Measurements from ENCODE around the gene DPEP2.
"Not testable (repeated sequence)": the region's sequence is repeated elsewhere in the genome, so short reads cannot be mapped to it uniquely, and the experiment has no call there.

DPEP2 gene

GRCh38 chr16:67976205-67976604, 23.1 kb downstream of the DPEP2 start:
- Histone ChIP-seq H3K9me2 (replicated peaks; ENCODE audit: insufficient read depth, low read length) (no peaks in the 10 kb centered on the region), H3K4me3 (ENCODE audit: low read length) (no peak overlapping the region), H3F3A (ENCODE audit: insufficient read depth, low read length) (peaks cover 5% of the 10 kb centered on the region; the same call in 1 of the 2 replicates), H3K4me1 (ENCODE audit: low read length) (peaks cover 17% of the 10 kb centered on the region), H3K9ac (ENCODE audit: low read length) (no peak overlapping the region), H3K36me3 (replicated peaks; ENCODE audit: insufficient read depth, low read length) (no peaks in the 10 kb centered on the region), H4K20me1 (ENCODE audit: insufficient read depth, low read length) (no peaks in the 10 kb centered on the region), H3K27ac (ENCODE audit: low read length) (no peak overlapping the region), H3K9me3 (replicated peaks; ENCODE audit: insufficient read depth, low read length) (no peaks in the 10 kb centered on the region), H3K27me3 (replicated peaks; ENCODE audit: insufficient read depth, low read length) (no peaks in the 10 kb centered on the region), H3K79me2 (ENCODE audit: low read length) (no peaks in the 10 kb centered on the region), H3K4me2 (ENCODE audit: low read depth, low read length) (no peak overlapping the region), H2AFZ (ENCODE audit: low read length) (no peak overlapping the region)
- TF ChIP-seq EZH2 (optimal IDR thresholded peaks at IDR 0.05; ENCODE audit: low read depth, low read length), result no peak
- TF ChIP-seq EZH2phosphoT487 (IDR thresholded peaks at IDR 0.05; ENCODE audit: low read length), result no peak
- TF ChIP-seq CTCF (IDR thresholded peaks at IDR 0.05; ENCODE audit: low read length), result no peak
- no peak for DNase-seq

- Histone ChIP-seq H3K9ac (ENCODE audit: low read length) (no peak overlapping the region; the same call in 1 of the 2 replicates), H4K20me1 (ENCODE audit: insufficient read depth, low read length) (no peaks in the 10 kb centered on the region), H3K9me3 (replicated peaks; ENCODE audit: insufficient read depth, low read length) (no peaks in the 10 kb centered on the region), H3K79me2 (ENCODE audit: low read length) (no peaks in the 10 kb centered on the region), H3K27ac (ENCODE audit: low read length) (peak overlapping the region; percentile 23; the same call in 1 of the 2 replicates), H3K27me3 (replicated peaks; ENCODE audit: insufficient read depth, low read length) (no peaks in the 10 kb centered on the region), H3K4me1 (ENCODE audit: low read length) (peaks cover 17% of the 10 kb centered on the region), H2AFZ (ENCODE audit: low read length) (peak overlapping the region; percentile 39; the same call in 1 of the 2 replicates), H3K4me3 (ENCODE audit: low read length) (no peak overlapping the region), H3K36me3 (replicated peaks; ENCODE audit: insufficient read depth, low read length) (no peaks in the 10 kb centered on the region), H3F3A (ENCODE audit: insufficient read depth, low read length) (peaks cover 5% of the 10 kb centered on the region; the same call in 1 of the 2 replicates), H3K4me2 (ENCODE audit: low read depth, low read length) (peak overlapping the region; percentile 34), H3K9me2 (replicated peaks; ENCODE audit: insufficient read depth, low read length) (no peaks in the 10 kb centered on the region)
- DNase-seq, result peak; percentile 52
- no peak for TF ChIP-seq CTCF (IDR thresholded peaks at IDR 0.05; ENCODE audit: low read length)
- TF ChIP-seq EZH2phosphoT487 (IDR thresholded peaks at IDR 0.05; ENCODE audit: low read length), result no peak
- TF ChIP-seq EZH2 (optimal IDR thresholded peaks at IDR 0.05; ENCODE audit: low read depth, low read length), result no peak
These were observed 23.8 kb downstream of the DPEP2 start for GRCh38 chr16:67975321-67976105.

- H3K4me3 ChIP-seq (ENCODE audit: low read length); H3K79me2 ChIP-seq (ENCODE audit: low read length); H3K27ac ChIP-seq (ENCODE audit: low read length); H4K20me1 ChIP-seq (ENCODE audit: insufficient read depth, low read length); H3K9me3 ChIP-seq (replicated peaks; ENCODE audit: insufficient read depth, low read length); H3K36me3 ChIP-seq (replicated peaks; ENCODE audit: insufficient read depth, low read length); H3K27me3 ChIP-seq (replicated peaks; ENCODE audit: insufficient read depth, low read length); H3K9ac ChIP-seq (ENCODE audit: low read length); H3K4me2 ChIP-seq (ENCODE audit: low read depth, low read length); DNase-seq; H3F3A ChIP-seq (ENCODE audit: insufficient read depth, low read length); H3K9me2 ChIP-seq (replicated peaks; ENCODE audit: insufficient read depth, low read length); H2AFZ ChIP-seq (ENCODE audit: low read length): not testable (repeated sequence)
- H3K4me1 ChIP-seq (ENCODE audit: low read length), result peaks cover 21% of the 10 kb centered on the region
These were observed 27.0 kb downstream of the DPEP2 start for GRCh38 chr16:67972285-67972684.

GRCh38 chr16:67971111-67971510, 28.2 kb downstream of the DPEP2 start:
- no peaks in the 10 kb centered on the region for H3K9me3 ChIP-seq (replicated peaks; ENCODE audit: insufficient read depth, low read length)
- no peak overlapping the region for H2AFZ ChIP-seq (ENCODE audit: low read length)
- H3K4me2 ChIP-seq (ENCODE audit: low read depth, low read length), result no peak overlapping the region
- H3F3A ChIP-seq (ENCODE audit: insufficient read depth, low read length), result peaks cover 9% of the 10 kb centered on the region; the same call in 1 of the 2 replicates
- TF ChIP-seq EZH2phosphoT487 (IDR thresholded peaks at IDR 0.05; ENCODE audit: low read length), result no peak
- TF ChIP-seq CTCF (IDR thresholded peaks at IDR 0.05; ENCODE audit: low read length), result no peak
- TF ChIP-seq EZH2 (optimal IDR thresholded peaks at IDR 0.05; ENCODE audit: low read depth, low read length), result no peak
- H4K20me1 ChIP-seq (ENCODE audit: insufficient read depth, low read length), result no peaks in the 10 kb centered on the region
- H3K9me2 ChIP-seq (replicated peaks; ENCODE audit: insufficient read depth, low read length), result no peaks in the 10 kb centered on the region
- no peak for DNase-seq
- H3K27me3 ChIP-seq (replicated peaks; ENCODE audit: insufficient read depth, low read length), result no peaks in the 10 kb centered on the region
- peaks cover 14% of the 10 kb centered on the region for H3K79me2 ChIP-seq (ENCODE audit: low read length)
- H3K36me3 ChIP-seq (replicated peaks; ENCODE audit: insufficient read depth, low read length), result no peaks in the 10 kb centered on the region
- H3K9ac ChIP-seq (ENCODE audit: low read length), result no peak overlapping the region
- no peak overlapping the region for H3K4me3 ChIP-seq (ENCODE audit: low read length)
- H3K4me1 ChIP-seq (ENCODE audit: low read length), result peaks cover 27% of the 10 kb centered on the region
- no peak overlapping the region for H3K27ac ChIP-seq (ENCODE audit: low read length)
